K562 (cell line): ENCODE data around the gene CLIP2. TPM values are rescaled to one million over a fixed set of nuclear protein-coding genes. Genes with fewer than 3 reads are reported as not detected.

ENCODE experiments used
- ATAC-seq: fragments of 200-7000 bp; cut with Tn5 transposase; 3 replicates; pipeline ENCODE4 v1.9.1; 2020; ENCODE audit warnings: moderate library complexity
- BruUV-seq: library from RNA; stranded (reverse); fragments of 400-500 nt; replicated peaks from 2 replicates; lab custom pipeline; 2021; lab: Mats Ljungman, UMichigan
- CTCF ChIA-PET: fragments of 300-600 bp; formaldehyde crosslinking; extraction: SDS; loops from one replicate; lab custom pipeline; 2021; ENCODE audit warnings: low intra/inter-chr PET ratio; lab: Yijun Ruan, JAX
- POLR2A ChIA-PET: fragments of 300-600, 350-650 bp; sonication (Branson Sonifier 250); formaldehyde crosslinking; extraction: SDS; loops from one replicate; lab custom pipeline; 2021; ENCODE audit warnings: antibody characterized with exemption, inconsistent platforms; lab: Yijun Ruan, JAX
- DNase-seq, 4 experiments: peaks; one replicate each; pipeline versions ENCODE4 v3.0.0 to v3.0.0-alpha.2; 2011 to 2018; ENCODE audit warnings: low spot score in 3 of 4, mixed read lengths in 3 of 4; ENCODE audit errors: extremely low read depth in 1 of 4
- FAIRE-seq: peaks from 2 replicates; lab custom pipeline; 2011; peaks lifted over from hg19 to GRCh38; lab: Jason Lieb, UNC
- H2AFZ ChIP-seq: 2 replicates; pipeline ENCODE4 v1.6.0; 2011; ENCODE audit warnings: low read depth, low read length, control low read depth, inconsistent platforms
- H3K27ac ChIP-seq: fragments of 200-600 bp; 3 replicates; pipeline ENCODE4 v1.8.0; 2011; ENCODE audit warnings: low read depth, mild to moderate bottlenecking, control low read depth, inconsistent platforms, low read length, moderate library complexity, mixed read lengths; ENCODE audit errors: extremely low read depth
- H3K27me3 ChIP-seq, 2 experiments: fragments of 300-600 bp in 1 of 2; 2 replicates in 1 of 2; 3 replicates in 1 of 2; pipeline versions ENCODE4 v1.6.0 to v1.8.0; 2011; ENCODE audit warnings: inconsistent platforms in 2 of 2, low read length in 2 of 2, mild to moderate bottlenecking in 1 of 2, mixed read lengths in 1 of 2, moderate library complexity in 1 of 2; ENCODE audit not compliant: control insufficient read depth in 2 of 2, insufficient read depth in 2 of 2
- H3K36me3 ChIP-seq: fragments of 300-600 bp; 3 replicates; pipeline ENCODE4 v1.8.0; 2011; ENCODE audit warnings: mild to moderate bottlenecking, low read length, inconsistent platforms; ENCODE audit not compliant: control insufficient read depth, insufficient read depth
- H3K4me1 ChIP-seq, 2 experiments: fragments of 200-600 bp in 1 of 2; replicated peaks in 1 of 2; 2 replicates in 1 of 2; 3 replicates in 1 of 2; pipeline versions ENCODE4 v1.5.1 to v1.8.0; 2011; ENCODE audit warnings: inconsistent platforms in 2 of 2, low read length in 2 of 2, mild to moderate bottlenecking in 1 of 2, mixed read lengths in 1 of 2, moderate library complexity in 1 of 2; ENCODE audit not compliant: control insufficient read depth in 2 of 2, insufficient read depth in 2 of 2
- H3K4me2 ChIP-seq: 2 replicates; pipeline ENCODE4 v1.6.1; 2011; ENCODE audit warnings: low read length, control low read depth, inconsistent platforms, mixed read lengths; ENCODE audit not compliant: insufficient read depth
- H3K4me3 ChIP-seq: fragments of 200-600 bp; sonication (generic), shearing (Covaris generic); 2 replicates; pipeline ENCODE4 v1.5.1; 2016; ENCODE audit warnings: control low read depth, inconsistent platforms
- H3K79me2 ChIP-seq: fragments of 200-600 bp; 3 replicates; pipeline ENCODE4 v1.8.0; 2011; ENCODE audit warnings: low read length, inconsistent platforms; ENCODE audit not compliant: control insufficient read depth, insufficient read depth
- H3K9ac ChIP-seq, 2 experiments: 2 replicates each; pipeline versions ENCODE4 v1.6.0 to v1.6.1; 2011; ENCODE audit warnings: low read depth in 2 of 2, low read length in 2 of 2, control low read depth in 1 of 2, inconsistent platforms in 1 of 2, mild to moderate bottlenecking in 1 of 2, mixed read lengths in 1 of 2; ENCODE audit not compliant: insufficient read depth in 1 of 2
- H3K9me1 ChIP-seq: one replicate; pipeline ENCODE4 v1.6.0; 2011; ENCODE audit warnings: inconsistent platforms, mild to moderate bottlenecking, low read length, moderate library complexity; ENCODE audit not compliant: control insufficient read depth, insufficient read depth
- H3K9me3 ChIP-seq: replicated peaks from 2 replicates; pipeline ENCODE4 v1.5.1; 2011; ENCODE audit warnings: low read depth, low read length, inconsistent platforms; ENCODE audit not compliant: control insufficient read depth, insufficient read depth
- H4K20me1 ChIP-seq: replicated peaks from 2 replicates; pipeline ENCODE4 v1.6.1; 2011; ENCODE audit warnings: low read length, inconsistent platforms, mixed read lengths; ENCODE audit not compliant: control insufficient read depth, insufficient read depth
- BRF1 ChIP-seq: IDR thresholded peaks from 3 replicates; pipeline ENCODE4 v1.6.1; 2011; ENCODE audit warnings: borderline replicate concordance, mild to moderate bottlenecking; ENCODE audit not compliant: insufficient read length; ENCODE audit errors: extremely low read depth
- DNMT1 ChIP-seq: fragments of 450-650 bp; IDR thresholded peaks from 2 replicates; pipeline ENCODE4 v1.6.1; 2016; ENCODE audit warnings: antibody characterized with exemption, mild to moderate bottlenecking
- GTF2A2 ChIP-seq: IDR thresholded peaks from 2 replicates; pipeline ENCODE4 v1.6.1; 2016; ENCODE audit warnings: mild to moderate bottlenecking, missing genetic modification characterization, missing compliant biosample characterization
- KAT7 ChIP-seq: sonication (generic); formaldehyde crosslinking; IDR thresholded peaks from 2 replicates; pipeline ENCODE4 v1.8.0; 2022; ENCODE audit warnings: missing genetic modification reagents, mild to moderate bottlenecking, borderline replicate concordance
- KDM2B ChIP-seq: fragments of 250-450 bp; sonication (Bioruptor Pico); IDR thresholded peaks from 2 replicates; pipeline ENCODE4 v1.8.0; 2021; ENCODE audit warnings: mild to moderate bottlenecking, moderate library complexity
- MAZ ChIP-seq, 2 experiments: fragments of 450-650 bp in 1 of 2; sonication (generic) in 1 of 2; formaldehyde crosslinking; IDR thresholded peaks in 1 of 2; conservative IDR thresholded peaks in 1 of 2; 2 replicates each; pipeline versions ENCODE4 v1.4.0 to v1.5.0; 2020; ENCODE audit warnings: mild to moderate bottlenecking in 1 of 2, missing genetic modification reagents in 1 of 2
- MCM3 ChIP-seq: fragments of 450-650 bp; IDR thresholded peaks from 2 replicates; pipeline ENCODE4 v1.6.1; 2016
- MEF2D ChIP-seq: conservative IDR thresholded peaks from 2 replicates; pipeline ENCODE4 v1.6.1; 2016; ENCODE audit warnings: low read depth, missing genetic modification characterization, missing compliant biosample characterization
- NFYB ChIP-seq: IDR thresholded peaks from 2 replicates; pipeline ENCODE4 v1.6.1; 2011; ENCODE audit warnings: mild to moderate bottlenecking, moderate library complexity; ENCODE audit not compliant: insufficient read length; ENCODE audit errors: extremely low read depth
- NONO ChIP-seq, 2 experiments: fragments of 200-400 bp in 1 of 2; fragments of 450-650 bp in 1 of 2; formaldehyde crosslinking in 1 of 2; IDR thresholded peaks; 2 replicates each; pipeline ENCODE4 v1.6.1; 2017; ENCODE audit warnings: low read depth in 2 of 2, mild to moderate bottlenecking in 2 of 2, moderate library complexity in 2 of 2, low read length in 1 of 2
- PHF20 ChIP-seq: fragments of 450-650 bp; IDR thresholded peaks from 2 replicates; pipeline ENCODE4 v1.6.1; 2018; ENCODE audit not compliant: partially characterized antibody
- SAP30 ChIP-seq: fragments of 200-600 bp; sonication (generic); IDR thresholded peaks from 2 replicates; pipeline ENCODE4 v1.6.1; 2012; ENCODE audit warnings: borderline replicate concordance, low read depth, mild to moderate bottlenecking, moderate library complexity, low read length, control low read depth, inconsistent platforms; ENCODE audit not compliant: insufficient read depth, poor library complexity, severe bottlenecking
- SNRNP70 ChIP-seq: fragments of 200-400 bp; formaldehyde crosslinking; optimal IDR thresholded peaks from 2 replicates; pipeline ENCODE3; 2017; ENCODE audit warnings: low read depth, low read length
- TBP ChIP-seq: optimal IDR thresholded peaks from 2 replicates; pipeline ENCODE3; 2011; ENCODE audit warnings: low read depth, low read length, improper control_type of control experiment
- TEAD1 ChIP-seq, 2 experiments: fragments of 450-650 bp in 1 of 2; sonication (generic) in 1 of 2; formaldehyde crosslinking; IDR thresholded peaks; 2 replicates each; pipeline versions ENCODE4 v1.4.0 to v1.8.0; 2020 to 2022; ENCODE audit warnings: mild to moderate bottlenecking in 2 of 2, missing genetic modification reagents in 1 of 2
- WHSC1 ChIP-seq: IDR thresholded peaks from one replicate; pipeline ENCODE4 v1.6.1; 2012; ENCODE audit warnings: low read length, control low read depth, inconsistent platforms
- ZBED1 ChIP-seq: IDR thresholded peaks from 2 replicates; pipeline ENCODE4 v1.6.1; 2014
- ZBTB8A ChIP-seq: fragments of 450-650 bp; IDR thresholded peaks from 2 replicates; pipeline ENCODE4 v1.6.1; 2018; ENCODE audit warnings: mild to moderate bottlenecking, moderate library complexity; ENCODE audit not compliant: partially characterized antibody
- ZNF717 ChIP-seq: fragments of 250-450 bp; sonication (Bioruptor Pico); IDR thresholded peaks from 2 replicates; pipeline ENCODE4 v1.5.0; 2021
- WGBS: fragments of 100-300 bp; shearing (Covaris generic); methylation state at CpG from one replicate; pipeline ENCODE4 v1.1.6; 2016; ENCODE audit warnings: low coverage, mixed read lengths; ENCODE audit not compliant: insufficient coverage; ENCODE audit errors: missing lambda C conversion rate; 5-methylcytosine and 5-hydroxymethylcytosine counted together
- in situ Hi-C: fragments of 300-500 bp; cut with MboI; formaldehyde crosslinking; loops from 4 replicates; pipeline ENCODE4 v1.15.0; 2018; ENCODE audit warnings: inconsistent platforms, mixed read lengths
- intact Hi-C: fragments of 100-400 bp; cut with micrococcal nuclease; formaldehyde crosslinking; loops from 2 replicates; pipeline ENCODE4 v1.14.2; 2022
- polyA plus RNA-seq, 8 experiments: library from polyadenylated mRNA; depleted of rRNA in 4 of 8; stranded (reverse) in 5 of 8; unstranded in 3 of 8; fragments of >200 nt; fragmentation: Nextera tagmentation in 2 of 8; fragmentation: Illumina TruSeq in 1 of 8; extraction: Ambion mirVana in 2 of 8; extraction: Trizol in 1 of 8; gene quantifications; 2 replicates each; pipeline versions ENCODE4 v1.2.1 to v1.2.3, GENCODE V29; 2011 to 2014; ENCODE audit warnings: inconsistent platforms in 1 of 8, missing spikeins in 1 of 8
- total RNA-seq, 7 experiments: library from RNA; depleted of rRNA in 6 of 7; stranded (reverse); fragments of >200 nt in 6 of 7; fragmentation: Illumina TruSeq in 2 of 7; extraction: Trizol in 2 of 7; gene quantifications; 2 replicates each; pipeline versions ENCODE4 v1.2.1 to v1.2.3, GENCODE V29; 2011 to 2021; ENCODE audit warnings: low replicate concordance in 1 of 7
- TF ChIP-seq, protein P1 (sequence below): fragments of 250-450 bp; sonication (Bioruptor Pico); IDR thresholded peaks from 2 replicates; pipeline ENCODE4 v1.6.1; 2021; ENCODE audit warnings: mild to moderate bottlenecking
- TF ChIP-seq, protein P2 (sequence below): fragments of 250-450 bp; sonication (Bioruptor Pico); IDR thresholded peaks from 2 replicates; pipeline ENCODE4 v1.8.0; 2021; ENCODE audit warnings: moderate library complexity, mild to moderate bottlenecking, inconsistent platforms

The CLIP2 gene
- total and polyA plus RNA-seq, 9 of the 15 experiments (the other 6 are each of a cell fraction or from before 2014, with no cell fraction given), result 0.07 to 5.4 (median 2.1) TPM

DNA sequence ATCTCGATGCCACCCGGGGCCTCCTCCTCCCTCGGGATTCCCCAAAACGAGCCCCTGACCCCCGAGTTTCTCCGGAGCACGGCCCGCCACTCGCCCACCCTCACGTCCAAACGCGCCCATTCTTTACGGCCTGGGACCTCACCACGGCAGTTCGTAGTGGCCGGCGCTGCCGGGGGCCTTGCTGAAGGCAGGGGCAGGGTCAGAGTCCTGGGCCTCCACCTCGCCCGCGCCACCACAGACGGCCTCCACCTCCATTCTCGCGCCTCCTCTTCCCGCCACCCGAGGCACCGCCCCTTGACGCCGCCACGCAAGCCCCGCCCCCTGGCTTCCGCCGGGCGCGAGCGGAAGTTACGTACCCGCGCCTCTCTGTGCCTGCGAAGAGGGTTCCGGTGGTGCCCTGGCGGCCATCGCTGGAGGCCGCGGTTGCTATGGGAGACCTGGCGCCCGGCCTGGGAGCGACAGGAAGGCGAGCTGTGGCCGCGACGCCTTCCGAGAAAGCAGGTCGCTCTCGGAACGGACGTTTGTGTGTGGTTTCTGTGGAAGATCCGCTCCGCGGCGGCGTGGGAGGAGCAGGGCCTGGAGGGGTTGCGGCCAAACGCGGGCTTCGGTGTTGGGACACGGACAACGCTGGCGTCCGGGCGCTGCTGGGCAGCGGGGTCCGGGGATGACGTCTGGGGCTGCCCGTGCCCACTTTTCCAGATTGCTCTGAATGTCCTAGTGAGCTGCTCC, 34.9 kb upstream of the CLIP2 start, which contains the start of gene RFC2:
Gene RFC2, minus strand, starts transcription at position 271 of the 729 bp plus-strand sequence. Its CDS starts 16 bp downstream, at position 255.
- Histone ChIP-seq H3K4me2 (peak within 1 kb of the TSS; percentile 90), H3K79me2 (peaks cover 40% of the 10 kb centered on the region), H3K4me1 (peaks cover 9 to 24% of the 10 kb centered on the region in 2 experiments; a peak in 3 of 5 replicates), H3K27me3 (no peaks in the 10 kb centered on the region), H3K36me3 (peaks cover 31% of the 10 kb centered on the region), H3K9me3 (no peaks in the 10 kb centered on the region), H3K27ac (peak within 1 kb of the TSS; percentile 93), H2AFZ (peak within 1 kb of the TSS; percentile 97), H4K20me1 (no peaks in the 10 kb centered on the region), H3K9me1 (no peaks in the 10 kb centered on the region), H3K9ac (peak within 1 kb of the TSS; percentile 99 to 100), H3K4me3 (peak within 1 kb of the TSS; percentile 98)
- CTCF ChIA-PET, result interaction anchor here (0.7 kb wide), 1 partner anchor 56 kb away, joined by 3 read pairs; no protein-coding TSS in a partner anchor
- intact Hi-C loops, result loop anchor here (10.0 kb wide), 1 partner anchor 61 kb away; no protein-coding TSS in a partner anchor
- ATAC-seq, result peak; percentile 98
- POLR2A ChIA-PET, result interaction anchor here (0.6 to 1.6 kb wide), 7 partner anchors 10 to 456 kb away, joined by 3 to 8 read pairs (median 5); no protein-coding TSS in a partner anchor
- peak; percentile 96 for FAIRE-seq
- no TSS peak for BruUV-seq
- DNase-seq, result peak; percentile 97 to 99 (median 99)
- WGBS, result under 1% methylated on average over 61 of the region's 75 CpGs
- in situ Hi-C loops, result no loop called here
- peak; percentile 40 for TF ChIP-seq SAP30
- TF ChIP-seq ZNF717 (CRISPR knock-in tag), result no peak
- TF ChIP-seq SNRNP70, result no peak
- peak in 1 of 2 experiments; percentile 86; a peak in 3 of 4 replicates for TF ChIP-seq TEAD1 (CRISPR knock-in tag; IDR thresholded peaks at IDR 0.05)
- TF ChIP-seq MCM3, result no peak
- TF ChIP-seq PHF20, result peak; percentile 87
- peak; percentile 79 to 84 for TF ChIP-seq MAZ (CRISPR knock-in tag; conservative IDR thresholded peaks at IDR 0.05 in 1 of 2, IDR thresholded peaks at IDR 0.05 in 1 of 2)
- TF ChIP-seq NFYB, result no peak
- TF ChIP-seq, protein P1, sequence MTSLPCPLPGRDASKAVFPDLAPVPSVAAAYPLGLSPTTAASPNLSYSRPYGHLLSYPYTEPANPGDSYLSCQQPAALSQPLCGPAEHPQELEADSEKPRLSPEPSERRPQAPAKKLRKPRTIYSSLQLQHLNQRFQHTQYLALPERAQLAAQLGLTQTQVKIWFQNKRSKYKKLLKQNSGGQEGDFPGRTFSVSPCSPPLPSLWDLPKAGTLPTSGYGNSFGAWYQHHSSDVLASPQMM (CRISPR knock-in tag), result no peak
- peak; percentile 63 for TF ChIP-seq TBP
- no peak for TF ChIP-seq ZBTB8A
- TF ChIP-seq GTF2A2 (tag), result no peak
- TF ChIP-seq DNMT1, result 0 out of 2 replicates have a peak, but pooled peaks have one; percentile 53
- no peak for TF ChIP-seq BRF1
- TF ChIP-seq ZBED1, result peak; percentile 69
- peak; percentile 78; the same call in 1 of the 2 replicates for TF ChIP-seq KDM2B (CRISPR knock-in tag)
- no peak for TF ChIP-seq MEF2D (tag)
- TF ChIP-seq, protein P2, sequence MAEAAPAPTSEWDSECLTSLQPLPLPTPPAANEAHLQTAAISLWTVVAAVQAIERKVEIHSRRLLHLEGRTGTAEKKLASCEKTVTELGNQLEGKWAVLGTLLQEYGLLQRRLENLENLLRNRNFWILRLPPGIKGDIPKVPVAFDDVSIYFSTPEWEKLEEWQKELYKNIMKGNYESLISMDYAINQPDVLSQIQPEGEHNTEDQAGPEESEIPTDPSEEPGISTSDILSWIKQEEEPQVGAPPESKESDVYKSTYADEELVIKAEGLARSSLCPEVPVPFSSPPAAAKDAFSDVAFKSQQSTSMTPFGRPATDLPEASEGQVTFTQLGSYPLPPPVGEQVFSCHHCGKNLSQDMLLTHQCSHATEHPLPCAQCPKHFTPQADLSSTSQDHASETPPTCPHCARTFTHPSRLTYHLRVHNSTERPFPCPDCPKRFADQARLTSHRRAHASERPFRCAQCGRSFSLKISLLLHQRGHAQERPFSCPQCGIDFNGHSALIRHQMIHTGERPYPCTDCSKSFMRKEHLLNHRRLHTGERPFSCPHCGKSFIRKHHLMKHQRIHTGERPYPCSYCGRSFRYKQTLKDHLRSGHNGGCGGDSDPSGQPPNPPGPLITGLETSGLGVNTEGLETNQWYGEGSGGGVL (CRISPR knock-in tag), result no peak
- no peak; a peak in 1 of 4 replicates for TF ChIP-seq NONO (IDR thresholded peaks at IDR 0.05; ENCODE audit: low read depth in 2 of 2, low read length in 1 of 2)
- TF ChIP-seq KAT7, result peak; percentile 98
- no peak for TF ChIP-seq WHSC1
